Duodenal mucosa (tissue), 2 donors: ENCODE results near the gene CEBPZOS.

Experiments used
- H3K27ac ChIP-seq: one replicate; pipeline ENCODE4 v1.7.0; 2013; ENCODE audit warnings: low read depth, low read length
- H3K27me3 ChIP-seq, 2 donors: one replicate each; pipeline ENCODE4 v1.7.0; 2013; ENCODE audit warnings: low read length in 2 of 2, control low read depth in 1 of 2; ENCODE audit not compliant: insufficient read depth in 2 of 2, control insufficient read depth in 1 of 2
- H3K36me3 ChIP-seq, 2 donors: one replicate each; pipeline ENCODE4 v1.7.0; 2013; ENCODE audit warnings: low read length in 2 of 2, control low read depth in 1 of 2; ENCODE audit not compliant: insufficient read depth in 2 of 2, control insufficient read depth in 1 of 2
- H3K4me1 ChIP-seq, 2 donors: one replicate each; pipeline ENCODE4 v1.7.0; 2013; ENCODE audit warnings: low read length in 2 of 2, control low read depth in 1 of 2; ENCODE audit not compliant: insufficient read depth in 2 of 2, control insufficient read depth in 1 of 2
- H3K4me3 ChIP-seq, 2 donors: one replicate each; pipeline ENCODE4 v1.7.0; 2013; ENCODE audit warnings: low read length in 2 of 2, low read depth in 1 of 2
- H3K9ac ChIP-seq, 2 donors: one replicate each; pipeline ENCODE4 v1.7.0; 2013; ENCODE audit warnings: low read length in 2 of 2, low read depth in 1 of 2
- H3K9me3 ChIP-seq, 2 donors: one replicate each; pipeline ENCODE4 v1.7.0; 2013; ENCODE audit warnings: low read length in 2 of 2, control low read depth in 1 of 2; ENCODE audit not compliant: control insufficient read depth in 1 of 2

Gene CEBPZOS

GRCh38 chr2:37196320-37197195, at the start of gene CEBPZOS:
TSS of gene CEBPZOS (plus strand) at chr2:37196496. CDS start at chr2:37199705, 3,209 bp downstream.
- Histone ChIP-seq H3K4me3 (peak within 1 kb of the TSS; percentile 83 to 93), H3K4me1 (peaks cover 6 to 11% of the 10 kb centered on the region in 2 donors), H3K27ac (peak within 1 kb of the TSS; percentile 92), H3K36me3 (peaks cover 2 to 6% of the 10 kb centered on the region in 2 donors), H3K9me3 (no peaks in the 10 kb centered on the region), H3K27me3 (no peaks in the 10 kb centered on the region), H3K9ac (peak within 1 kb of the TSS; percentile 75 to 89)

GRCh38 chr2:37148325-37148724, 48.0 kb upstream of the CEBPZOS start:
- Histone ChIP-seq H3K36me3 (peaks cover 16 to 34% of the 10 kb centered on the region in 2 donors), H3K9ac (no peak overlapping the region), H3K9me3 (no peaks in the 10 kb centered on the region), H3K27ac (no peak overlapping the region), H3K4me3 (no peak overlapping the region), H3K27me3 (no peaks in the 10 kb centered on the region), H3K4me1 (peaks cover 6 to 12% of the 10 kb centered on the region in 2 donors)

GRCh38 chr2:37149626-37150322, 46.5 kb upstream of the CEBPZOS start:
- peaks cover 6 to 12% of the 10 kb centered on the region in 2 donors for H3K4me1 ChIP-seq
- H3K36me3 ChIP-seq: peaks cover 16 to 21% of the 10 kb centered on the region in 2 donors
- H3K27me3 ChIP-seq: no peaks in the 10 kb centered on the region
- H3K27ac ChIP-seq: no peak overlapping the region
- H3K4me3 ChIP-seq: peak overlapping the region in 1 of 2 donors; percentile 23
- H3K9ac ChIP-seq: no peak overlapping the region
- H3K9me3 ChIP-seq: no peaks in the 10 kb centered on the region

- H3K27me3 ChIP-seq: no peaks in the 10 kb centered on the region
- H3K4me1 ChIP-seq: peaks cover 18% of the 10 kb centered on the region in 2 donors
- H3K9me3 ChIP-seq: no peaks in the 10 kb centered on the region
- no peak overlapping the region for H3K27ac ChIP-seq
- no peak overlapping the region for H3K4me3 ChIP-seq
- no peak overlapping the region for H3K9ac ChIP-seq
- H3K36me3 ChIP-seq: peaks cover 0 to 6% of the 10 kb centered on the region in 2 donors
Measured at GRCh38 chr2:37153224-37153623, 43.1 kb upstream of the CEBPZOS start.

GRCh38 chr2:37154785-37155184, 41.5 kb upstream of the CEBPZOS start:
- Histone ChIP-seq H3K27me3 (no peaks in the 10 kb centered on the region), H3K9me3 (no peaks in the 10 kb centered on the region), H3K9ac (no peak overlapping the region), H3K36me3 (no peaks in the 10 kb centered on the region), H3K4me1 (peaks cover 6 to 13% of the 10 kb centered on the region in 2 donors), H3K4me3 (no peak overlapping the region), H3K27ac (no peak overlapping the region)

GRCh38 chr2:37156071-37156856, 40.0 kb upstream of the CEBPZOS start:
- Histone ChIP-seq H3K27me3 (no peaks in the 10 kb centered on the region), H3K27ac (peak overlapping the region; percentile 63), H3K9ac (peak overlapping the region; percentile 68 to 92), H3K9me3 (no peaks in the 10 kb centered on the region), H3K36me3 (no peaks in the 10 kb centered on the region), H3K4me1 (peaks cover 6 to 13% of the 10 kb centered on the region in 2 donors), H3K4me3 (peak overlapping the region; percentile 83 to 92)

- peak within 1 kb of the TSS; percentile 76 to 92 for H3K9ac ChIP-seq
- no peaks in the 10 kb centered on the region for H3K27me3 ChIP-seq
- peak within 1 kb of the TSS; percentile 63 for H3K27ac ChIP-seq
- H3K4me1 ChIP-seq: peaks cover 6 to 13% of the 10 kb centered on the region in 2 donors
- H3K4me3 ChIP-seq: peak within 1 kb of the TSS; percentile 83 to 92
- H3K9me3 ChIP-seq: no peaks in the 10 kb centered on the region
- H3K36me3 ChIP-seq: no peaks in the 10 kb centered on the region
Measured at GRCh38 chr2:37156857-37157714, 39.2 kb upstream of the CEBPZOS start, which contains the start of gene EIF2AK2. TSS of gene EIF2AK2 (minus strand) at chr2:37156980. CDS start at chr2:37147806, 9,174 bp downstream.

- Histone ChIP-seq H3K4me3 (no peak overlapping the region), H3K27me3 (no peaks in the 10 kb centered on the region), H3K4me1 (peaks cover 4 to 9% of the 10 kb centered on the region in 2 donors), H3K9me3 (peaks cover 0 to 4% of the 10 kb centered on the region in 2 donors), H3K9ac (no peak overlapping the region), H3K36me3 (no peaks in the 10 kb centered on the region), H3K27ac (no peak overlapping the region)
Measured at GRCh38 chr2:37164757-37165156, 31.5 kb upstream of the CEBPZOS start.

- Histone ChIP-seq H3K9me3 (peaks cover 0 to 4% of the 10 kb centered on the region in 2 donors), H3K27me3 (no peaks in the 10 kb centered on the region), H3K4me1 (peaks cover 4 to 9% of the 10 kb centered on the region in 2 donors), H3K4me3 (peak overlapping the region in 1 of 2 donors; percentile 2), H3K9ac (no peak overlapping the region), H3K27ac (no peak overlapping the region), H3K36me3 (no peaks in the 10 kb centered on the region)
Measured at GRCh38 chr2:37167636-37168180, 28.6 kb upstream of the CEBPZOS start.
